H4 (cell line): ENCODE measurements around the gene PCDHB8. TPM values are rescaled to one million over a fixed set of nuclear protein-coding genes. Genes with fewer than 3 reads are reported as not detected.

Source experiments
- total RNA-seq: library from RNA; depleted of rRNA; stranded (reverse); fragments of >200 nt; shearing (Covaris generic); gene quantifications from 2 replicates; pipeline ENCODE4 v1.2.3, GENCODE V29; 2014; rRNA removed

PCDHB8 gene
- total RNA-seq, 1 experiment from 2014 or later, result 12.7 TPM

Other genes starting within 250 kb of the PCDHB8 start
- gene PCDHAC2, start 211.3 kb upstream of the PCDHB8 start, total RNA-seq, result 1.5 and 1.8 TPM in 2 replicates
- not detected in 2 replicates for gene PCDHB1, start 126.4 kb upstream of the PCDHB8 start, total RNA-seq
- gene PCDHB2, start 83.2 kb upstream of the PCDHB8 start, total RNA-seq, result 15.0 and 26.2 TPM in 2 replicates
- gene PCDHB3, start 77.3 kb upstream of the PCDHB8 start, total RNA-seq, result 0.21 TPM in 2 replicates
- gene PCDHB4, start 56.0 kb upstream of the PCDHB8 start, total RNA-seq, result 0.21 TPM in 1 of 2 replicates, not detected in the other
- 1.0 and 1.2 TPM in 2 replicates for gene PCDHB5, start 42.6 kb upstream of the PCDHB8 start, total RNA-seq
- gene PCDHB6, start 27.7 kb upstream of the PCDHB8 start, total RNA-seq, result 3.6 and 4.1 TPM in 2 replicates
- 5.1 and 6.9 TPM in 2 replicates for gene PCDHB7, start 5.1 kb upstream of the PCDHB8 start, total RNA-seq
- 3.3 and 3.7 TPM in 2 replicates for gene PCDHB16, start 4.6 kb downstream of the PCDHB8 start, total RNA-seq
- gene PCDHB9, start 9.4 kb downstream of the PCDHB8 start, total RNA-seq, result 10.0 and 11.9 TPM in 2 replicates
- gene PCDHB10, start 14.6 kb downstream of the PCDHB8 start, total RNA-seq, result 2.9 and 4.5 TPM in 2 replicates
- 4.5 and 5.6 TPM in 2 replicates for gene PCDHB11, start 21.8 kb downstream of the PCDHB8 start, total RNA-seq
- 5.2 and 5.6 TPM in 2 replicates for gene PCDHB12, start 30.9 kb downstream of the PCDHB8 start, total RNA-seq
- gene PCDHB13, start 36.1 kb downstream of the PCDHB8 start, total RNA-seq, result 1.2 and 2.0 TPM in 2 replicates
- 5.6 and 6.2 TPM in 2 replicates for gene PCDHB14, start 45.6 kb downstream of the PCDHB8 start, total RNA-seq
- 0.16 and 2.1 TPM in 2 replicates for gene PCDHB15, start 67.6 kb downstream of the PCDHB8 start, total RNA-seq
- not detected in 2 replicates for gene SLC25A2, start 126.3 kb downstream of the PCDHB8 start, total RNA-seq
- 51.2 and 74.8 TPM in 2 replicates for gene TAF7, start 143.0 kb downstream of the PCDHB8 start, total RNA-seq
- gene PCDHGA1, start 152.7 kb downstream of the PCDHB8 start, total RNA-seq, result 0.51 and 1.6 TPM in 2 replicates
- gene PCDHGA2, start 161.0 kb downstream of the PCDHB8 start, total RNA-seq, result 0.99 and 1.6 TPM in 2 replicates
- 10.3 and 11.5 TPM in 2 replicates for gene PCDHGA3, start 166.0 kb downstream of the PCDHB8 start, total RNA-seq
- gene PCDHGB1, start 172.3 kb downstream of the PCDHB8 start, total RNA-seq, result 0.43 and 3.1 TPM in 2 replicates
- 0.74 and 0.97 TPM in 2 replicates for gene PCDHGA4, start 177.2 kb downstream of the PCDHB8 start, total RNA-seq
- gene PCDHGB2, start 182.2 kb downstream of the PCDHB8 start, total RNA-seq, result 1.6 and 1.9 TPM in 2 replicates
- 0.49 and 0.50 TPM in 2 replicates for gene PCDHGA5, start 186.4 kb downstream of the PCDHB8 start, total RNA-seq
- 0.87 and 1.2 TPM in 2 replicates for gene PCDHGB3, start 192.5 kb downstream of the PCDHB8 start, total RNA-seq
- 0.97 and 1.5 TPM in 2 replicates for gene PCDHGA6, start 196.1 kb downstream of the PCDHB8 start, total RNA-seq
- gene PCDHGA7, start 205.0 kb downstream of the PCDHB8 start, total RNA-seq, result 0.27 and 0.29 TPM in 2 replicates
- gene PCDHGB4, start 209.9 kb downstream of the PCDHB8 start, total RNA-seq, result 0.16 and 0.21 TPM in 2 replicates
- gene PCDHGA8, start 214.8 kb downstream of the PCDHB8 start, total RNA-seq, result 0.39 and 0.74 TPM in 2 replicates
- 0.04 and 0.43 TPM in 2 replicates for gene PCDHGB5, start 220.2 kb downstream of the PCDHB8 start, total RNA-seq
- 1.1 and 1.8 TPM in 2 replicates for gene PCDHGA9, start 225.0 kb downstream of the PCDHB8 start, total RNA-seq
- gene PCDHGB6, start 230.2 kb downstream of the PCDHB8 start, total RNA-seq, result 0.02 and 0.33 TPM in 2 replicates
- gene PCDHGA10, start 235.2 kb downstream of the PCDHB8 start, total RNA-seq, result 1.4 and 1.9 TPM in 2 replicates
- 0.58 and 1.4 TPM in 2 replicates for gene PCDHGB7, start 239.9 kb downstream of the PCDHB8 start, total RNA-seq
- 0.66 and 1.3 TPM in 2 replicates for gene PCDHGA11, start 243.3 kb downstream of the PCDHB8 start, total RNA-seq